Nephron (organoid): ENCODE data around the gene ZBTB20.

Source experiments
- H3K27ac Mint-ChIP-seq, 3 experiments: 2 replicates each; pipeline ENCODE4 v1.8.0; 2020; ENCODE audit warnings: mixed read lengths in 3 of 3, mild to moderate bottlenecking in 2 of 3, moderate library complexity in 1 of 3
- H3K27me3 Mint-ChIP-seq: 2 replicates; pipeline ENCODE4 v1.8.0; 2021; ENCODE audit warnings: low read depth, mild to moderate bottlenecking, moderate library complexity, mixed read lengths
- H3K36me3 Mint-ChIP-seq: 2 replicates; pipeline ENCODE4 v1.8.0; 2020; ENCODE audit warnings: low read depth, mixed read lengths
- H3K4me1 Mint-ChIP-seq: 2 replicates; pipeline ENCODE4 v1.8.0; 2020; ENCODE audit warnings: mixed read lengths
- H3K4me3 Mint-ChIP-seq, 3 experiments: 2 replicates each; pipeline ENCODE4 v1.8.0; 2020; ENCODE audit warnings: mild to moderate bottlenecking in 3 of 3, mixed read lengths in 3 of 3, moderate library complexity in 2 of 3
- H3K9me3 Mint-ChIP-seq: 2 replicates; pipeline ENCODE4 v1.8.0; 2020; ENCODE audit warnings: mixed read lengths
- CTCF ChIP-seq, 3 experiments: fragments of 200-600 bp; sonication (generic); IDR thresholded peaks; one replicate each; pipeline ENCODE4 v1.5.0; 2021; ENCODE audit warnings: antibody characterized with exemption in 3 of 3; ENCODE audit not compliant: unreplicated experiment in 3 of 3

The ZBTB20 gene

GRCh38 chr3:115040246-115040645, 106.8 kb downstream of the ZBTB20 start:
- Mint-ChIP-seq H3K4me1 (no peaks in the 10 kb centered on the region), H3K27ac (no peak overlapping the region), H3K27me3 (no peaks in the 10 kb centered on the region), H3K4me3 (no peak overlapping the region), H3K9me3 (peaks cover 3% of the 10 kb centered on the region), H3K36me3 (peaks cover 11% of the 10 kb centered on the region)
- no peak for TF ChIP-seq CTCF (IDR thresholded peaks at IDR 0.05; ENCODE audit: unreplicated experiment in 3 of 3)

- Mint-ChIP-seq H3K9me3 (peaks cover 10% of the 10 kb centered on the region), H3K36me3 (peaks cover 15% of the 10 kb centered on the region), H3K4me3 (no peak overlapping the region), H3K4me1 (no peaks in the 10 kb centered on the region), H3K27me3 (no peaks in the 10 kb centered on the region), H3K27ac (no peak overlapping the region)
- no peak for TF ChIP-seq CTCF (IDR thresholded peaks at IDR 0.05; ENCODE audit: unreplicated experiment in 3 of 3)
These were observed 108.3 kb downstream of the ZBTB20 start for GRCh38 chr3:115038817-115039216.

GRCh38 chr3:115022835-115023398, 124.2 kb downstream of the ZBTB20 start:
- TF ChIP-seq CTCF (IDR thresholded peaks at IDR 0.05; ENCODE audit: unreplicated experiment in 3 of 3) = no peak

DNA sequence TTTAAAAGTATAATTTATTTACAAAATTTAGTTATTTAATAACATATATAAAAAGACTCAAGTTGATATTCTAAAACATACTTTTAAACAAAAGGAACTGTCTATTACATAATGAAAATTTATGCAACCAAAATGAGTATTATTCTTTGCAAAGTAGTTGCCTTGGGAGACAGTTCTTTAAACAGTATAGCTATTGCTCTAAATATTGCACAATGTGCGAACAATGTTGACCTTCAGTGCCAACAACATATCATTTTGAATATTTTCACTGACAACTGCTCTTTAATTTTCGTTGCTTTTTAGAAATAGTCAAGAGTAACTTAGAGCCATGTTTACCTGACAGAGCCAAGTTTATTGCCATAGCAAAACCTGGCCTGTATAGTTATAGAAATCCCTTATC, 124.9 kb downstream of the ZBTB20 start:
- TF ChIP-seq CTCF (IDR thresholded peaks at IDR 0.05; ENCODE audit: unreplicated experiment in 3 of 3) = no peak
- H3K9me3 Mint-ChIP-seq = peaks cover under 1% of the 10 kb centered on the region
- no peaks in the 10 kb centered on the region for H3K27me3 Mint-ChIP-seq
- peaks cover under 1% of the 10 kb centered on the region for H3K36me3 Mint-ChIP-seq
- no peak overlapping the region for H3K4me3 Mint-ChIP-seq
- no peak overlapping the region for H3K27ac Mint-ChIP-seq
- no peaks in the 10 kb centered on the region for H3K4me1 Mint-ChIP-seq

More at GRCh38 chr3:115022835-115023398, 124.2 kb downstream of the ZBTB20 start:
- Mint-ChIP-seq H3K27me3 (no peaks in the 10 kb centered on the region), H3K9me3 (no peaks in the 10 kb centered on the region), H3K27ac (no peak overlapping the region), H3K4me1 (no peaks in the 10 kb centered on the region), H3K36me3 (no peaks in the 10 kb centered on the region), H3K4me3 (no peak overlapping the region)

DNA sequence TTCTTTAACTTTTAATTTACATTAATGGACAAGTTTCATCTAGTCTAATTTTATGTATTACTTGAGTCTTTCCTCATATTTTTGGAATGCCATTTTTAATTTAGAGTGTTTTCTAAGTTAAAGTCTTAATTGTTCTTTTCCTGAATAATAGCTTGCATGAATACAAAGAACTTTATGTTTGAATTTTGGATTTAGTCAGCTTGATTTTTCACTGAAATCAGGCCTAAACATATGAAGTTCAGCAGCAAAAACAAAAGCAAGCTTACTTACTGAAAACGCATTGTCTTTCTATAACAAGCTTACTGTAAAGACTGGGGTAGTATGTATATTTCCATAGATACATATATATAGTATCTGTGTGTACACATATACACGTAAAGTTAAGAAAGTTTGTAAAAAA, 126.0 kb downstream of the ZBTB20 start:
- Mint-ChIP-seq H3K27ac (no peak overlapping the region), H3K9me3 (peaks cover 11% of the 10 kb centered on the region), H3K4me3 (no peak overlapping the region), H3K27me3 (no peaks in the 10 kb centered on the region), H3K4me1 (no peaks in the 10 kb centered on the region), H3K36me3 (peaks cover 12% of the 10 kb centered on the region)
- TF ChIP-seq CTCF (IDR thresholded peaks at IDR 0.05; ENCODE audit: unreplicated experiment in 3 of 3) = no peak

DNA sequence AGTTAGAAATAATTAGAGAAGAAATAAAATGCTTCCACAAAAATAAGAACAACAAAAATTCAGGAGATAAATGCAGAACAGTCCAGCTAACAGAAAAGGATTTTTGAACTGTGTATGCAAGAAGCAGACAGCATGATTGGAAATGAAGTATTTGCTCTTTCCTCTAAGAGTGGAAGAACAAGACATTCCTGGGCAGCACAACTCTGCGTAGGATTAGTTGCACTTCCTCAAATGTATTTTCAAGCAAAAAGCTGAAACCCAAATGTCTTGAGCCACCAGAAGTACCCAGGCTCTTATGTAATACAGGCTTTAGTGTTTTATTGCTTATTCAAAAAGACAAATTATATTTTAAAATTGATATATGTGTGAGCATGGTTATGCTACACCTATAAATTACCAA, 127.2 kb downstream of the ZBTB20 start:
- H3K9me3 Mint-ChIP-seq = peaks cover 14% of the 10 kb centered on the region
- no peak overlapping the region for H3K4me3 Mint-ChIP-seq
- no peaks in the 10 kb centered on the region for H3K4me1 Mint-ChIP-seq
- TF ChIP-seq CTCF (IDR thresholded peaks at IDR 0.05; ENCODE audit: unreplicated experiment in 3 of 3) = no peak
- H3K36me3 Mint-ChIP-seq = peaks cover 16% of the 10 kb centered on the region
- H3K27me3 Mint-ChIP-seq = no peaks in the 10 kb centered on the region
- no peak overlapping the region for H3K27ac Mint-ChIP-seq
